ENCODE data around the gene NSUN6. TPM values are rescaled to one million over a fixed set of nuclear protein-coding genes. Genes with fewer than 3 reads are reported as not detected.

The NSUN6 gene
- total RNA-seq, 1 donor from 2014 or later: 7.2 TPM

- H3K4me3 ChIP-seq (ENCODE audit: low read depth, low read length): no peak overlapping the region
- TF ChIP-seq CTCF (conservative IDR thresholded peaks at IDR 0.05; ENCODE audit: low read depth, low read length): no peak
- DNase-seq (ENCODE audit: low read depth): no peak
Observed at GRCh38 chr10:18523025-18523424, 128.4 kb downstream of the NSUN6 start.

GRCh38 chr10:18516851-18517250 is 134.5 kb downstream of the NSUN6 start:
- no peak for TF ChIP-seq CTCF (conservative IDR thresholded peaks at IDR 0.05; ENCODE audit: low read depth, low read length)
- no peak for DNase-seq (ENCODE audit: low read depth)
- H3K4me3 ChIP-seq (ENCODE audit: low read depth, low read length): no peak overlapping the region

GRCh38 chr10:18514537-18514936 is 136.8 kb downstream of the NSUN6 start:
- TF ChIP-seq CTCF (conservative IDR thresholded peaks at IDR 0.05; ENCODE audit: low read depth, low read length): no peak
- no peak for DNase-seq (ENCODE audit: low read depth)
- no peak overlapping the region for H3K4me3 ChIP-seq (ENCODE audit: low read depth, low read length)

GRCh38 chr10:18508587-18508986 is 142.8 kb downstream of the NSUN6 start:
- no peak for DNase-seq (ENCODE audit: low read depth)
- TF ChIP-seq CTCF (conservative IDR thresholded peaks at IDR 0.05; ENCODE audit: low read depth, low read length): no peak
- H3K4me3 ChIP-seq (ENCODE audit: low read depth, low read length): no peak overlapping the region

- no peak for TF ChIP-seq CTCF (conservative IDR thresholded peaks at IDR 0.05; ENCODE audit: low read depth, low read length)
- DNase-seq (ENCODE audit: low read depth): no peak
- H3K4me3 ChIP-seq (ENCODE audit: low read depth, low read length): no peak overlapping the region
Observed at GRCh38 chr10:18505456-18506118, 145.8 kb downstream of the NSUN6 start.

GRCh38 chr10:18504161-18504560 is 147.2 kb downstream of the NSUN6 start:
- no peak overlapping the region for H3K4me3 ChIP-seq (ENCODE audit: low read depth, low read length)
- no peak for DNase-seq (ENCODE audit: low read depth)
- no peak for TF ChIP-seq CTCF (conservative IDR thresholded peaks at IDR 0.05; ENCODE audit: low read depth, low read length)

- no peak overlapping the region for H3K4me3 ChIP-seq (ENCODE audit: low read depth, low read length)
- no peak for TF ChIP-seq CTCF (conservative IDR thresholded peaks at IDR 0.05; ENCODE audit: low read depth, low read length)
- DNase-seq (ENCODE audit: low read depth): no peak
Observed at GRCh38 chr10:18501629-18502028, 149.8 kb downstream of the NSUN6 start.

Measured in epithelial cell of proximal tubule (primary cell).